B cell (primary cell): ENCODE data around the gene SLC22A2. TPM values are rescaled to one million over a fixed set of nuclear protein-coding genes. Genes with fewer than 3 reads are reported as not detected.

Source experiments
- ATAC-seq: fragments of 200-7000 bp; cut with Tn5 transposase; one replicate; pipeline ENCODE4 v1.10.0; 2021; ENCODE audit warnings: low read depth, mild to moderate bottlenecking, moderate number of reproducible peaks, moderate library complexity
- CTCF ChIA-PET: fragments of 350-600 bp; sonication (Branson Sonifier 250); formaldehyde crosslinking; loops from one replicate; lab custom pipeline; 2021; ENCODE audit warnings: antibody characterized with exemption, inconsistent platforms; lab: Charles Lee
- POLR2A ChIA-PET: fragments of 350-600 bp; sonication (Branson Sonifier 250); formaldehyde crosslinking; loops from one replicate; lab custom pipeline; 2021; ENCODE audit warnings: antibody characterized with exemption; lab: Charles Lee
- DNase-seq: peaks from one replicate; pipeline ENCODE4 v3.0.0; 2013
- H2AFZ ChIP-seq: 2 replicates; pipeline ENCODE4 v1.6.1; 2012; ENCODE audit warnings: mild to moderate bottlenecking, low read depth, low read length; ENCODE audit not compliant: insufficient read depth, poor library complexity, severe bottlenecking
- H3K27ac ChIP-seq, 2 donors: 1 replicate in 1 of 2; 2 replicates in 1 of 2; pipeline ENCODE4 v1.5.1; 2012 to 2013; ENCODE audit warnings: low read length in 2 of 2, mild to moderate bottlenecking in 2 of 2, moderate library complexity in 1 of 2
- H3K27me3 ChIP-seq, 4 experiments: fragments of 200-600 bp in 1 of 4; sonication (generic) in 1 of 4; replicated peaks in 1 of 4; 1 replicate in 2 of 4; 2 replicates in 2 of 4; pipeline versions ENCODE4 v1.6.1 to v1.7.0; 2013 to 2016; ENCODE audit warnings: low read length in 3 of 4, mild to moderate bottlenecking in 2 of 4, mixed read lengths in 1 of 4, moderate library complexity in 1 of 4; ENCODE audit not compliant: insufficient read depth in 4 of 4, control insufficient read depth in 3 of 4; ENCODE audit errors: control extremely low read depth in 1 of 4
- H3K36me3 ChIP-seq, 2 experiments: replicated peaks in 1 of 2; 1 replicate in 1 of 2; 2 replicates in 1 of 2; pipeline versions ENCODE4 v1.6.1 to v1.7.1; 2013; ENCODE audit warnings: low read length in 1 of 2; ENCODE audit not compliant: insufficient read depth in 2 of 2, control insufficient read depth in 1 of 2; ENCODE audit errors: control extremely low read depth in 1 of 2, extremely low read depth in 1 of 2
- H3K4me1 ChIP-seq, 2 donors: fragments of 200-600 bp in 1 of 2; sonication (generic) in 1 of 2; 1 replicate in 1 of 2; 2 replicates in 1 of 2; pipeline versions ENCODE4 v1.5.1 to v1.6.1; 2013 to 2017; ENCODE audit warnings: low read length in 2 of 2; ENCODE audit not compliant: control insufficient read depth in 2 of 2, insufficient read depth in 2 of 2
- H3K4me2 ChIP-seq: replicated peaks from 2 replicates; pipeline ENCODE3; 2012; ENCODE audit warnings: mild to moderate bottlenecking, low read depth, low read length; ENCODE audit not compliant: poor library complexity, severe bottlenecking
- H3K4me3 ChIP-seq, 5 experiments: fragments of 200-600 bp in 1 of 5; sonication (generic) in 1 of 5; 1 replicate in 3 of 5; 2 replicates in 2 of 5; pipeline versions ENCODE4 v1.5.1 to v1.7.0; 2011 to 2016; ENCODE audit warnings: low read length in 4 of 5, mild to moderate bottlenecking in 4 of 5, low read depth in 2 of 5, control low read depth in 1 of 5, moderate library complexity in 1 of 5; ENCODE audit not compliant: insufficient read depth in 1 of 5; ENCODE audit errors: control extremely low read depth in 1 of 5, extremely low read depth in 1 of 5
- H3K79me2 ChIP-seq: fragments of 200-600 bp; sonication (generic); one replicate; pipeline ENCODE4 v1.6.0; 2016; ENCODE audit warnings: low read length; ENCODE audit not compliant: control insufficient read depth, insufficient read depth
- H3K9ac ChIP-seq: fragments of 200-600 bp; sonication (generic); 2 replicates; pipeline ENCODE4 v1.6.1; 2017; ENCODE audit warnings: mild to moderate bottlenecking, low read length, moderate library complexity
- H3K9me3 ChIP-seq, 3 donors: one replicate each; pipeline versions ENCODE4 v1.6.1 to v1.7.1; 2013; ENCODE audit warnings: low read length in 2 of 3; ENCODE audit not compliant: control insufficient read depth in 2 of 3, insufficient read depth in 1 of 3; ENCODE audit errors: control extremely low read depth in 1 of 3
- H4K20me1 ChIP-seq: 2 replicates; pipeline ENCODE4 v1.6.0; 2012; ENCODE audit warnings: mild to moderate bottlenecking, low read length; ENCODE audit not compliant: insufficient read depth, control insufficient read depth, poor library complexity, severe bottlenecking
- H3K27ac Mint-ChIP-seq: one replicate; pipeline ENCODE4 v1.8.0; 2021; ENCODE audit warnings: mixed read lengths
- H3K27me3 Mint-ChIP-seq: one replicate; pipeline ENCODE4 v1.8.0; 2021; ENCODE audit warnings: mixed read lengths
- H3K4me1 Mint-ChIP-seq: one replicate; pipeline ENCODE4 v1.8.0; 2021; ENCODE audit warnings: mixed read lengths
- H3K4me3 Mint-ChIP-seq: one replicate; pipeline ENCODE4 v1.8.0; 2021; ENCODE audit warnings: mixed read lengths
- H3K9me3 Mint-ChIP-seq: one replicate; pipeline ENCODE4 v1.8.0; 2022; ENCODE audit warnings: mixed read lengths; ENCODE audit not compliant: insufficient read depth
- EZH2 ChIP-seq: IDR thresholded peaks from 2 replicates; pipeline ENCODE4 v1.6.1; 2012; ENCODE audit warnings: borderline replicate concordance, low read depth, mild to moderate bottlenecking, moderate library complexity, low read length; ENCODE audit not compliant: insufficient read depth, poor library complexity, severe bottlenecking
- WGBS: methylation state at CpG from one replicate; pipeline ENCODE4 v1.1.5; 2013; ENCODE audit warnings: missing lambda C conversion rate; ENCODE audit not compliant: insufficient coverage; 5-methylcytosine and 5-hydroxymethylcytosine counted together
- intact Hi-C: fragments of 100-400 bp; cut with micrococcal nuclease; formaldehyde crosslinking; loops from one replicate; pipeline ENCODE4 v1.10.0; 2022
- polyA plus RNA-seq: library from polyadenylated mRNA; depleted of rRNA; stranded (reverse); fragments of >200 nt; gene quantifications from 2 replicates; pipeline ENCODE4 v1.2.3, GENCODE V29; 2012
- total RNA-seq, 2 donors: library from RNA; stranded (reverse); fragments of 120-200 nt in 1 of 2; gene quantifications; 1 replicate in 1 of 2; 2 replicates in 1 of 2; pipeline versions ENCODE4 v1.2.3 to v1.2.4, GENCODE V29; 2013 to 2022
- TF ChIP-seq, protein P1 (sequence below): fragments of 200-600 bp; IDR thresholded peaks from one replicate; pipeline ENCODE4 v1.8.0; 2022; ENCODE audit warnings: antibody characterized with exemption, mild to moderate bottlenecking

SLC22A2 gene
- total and polyA plus RNA-seq, 2 donors (not counting 1 experiment from before 2014, with no cell fraction given), result not detected

DNA sequence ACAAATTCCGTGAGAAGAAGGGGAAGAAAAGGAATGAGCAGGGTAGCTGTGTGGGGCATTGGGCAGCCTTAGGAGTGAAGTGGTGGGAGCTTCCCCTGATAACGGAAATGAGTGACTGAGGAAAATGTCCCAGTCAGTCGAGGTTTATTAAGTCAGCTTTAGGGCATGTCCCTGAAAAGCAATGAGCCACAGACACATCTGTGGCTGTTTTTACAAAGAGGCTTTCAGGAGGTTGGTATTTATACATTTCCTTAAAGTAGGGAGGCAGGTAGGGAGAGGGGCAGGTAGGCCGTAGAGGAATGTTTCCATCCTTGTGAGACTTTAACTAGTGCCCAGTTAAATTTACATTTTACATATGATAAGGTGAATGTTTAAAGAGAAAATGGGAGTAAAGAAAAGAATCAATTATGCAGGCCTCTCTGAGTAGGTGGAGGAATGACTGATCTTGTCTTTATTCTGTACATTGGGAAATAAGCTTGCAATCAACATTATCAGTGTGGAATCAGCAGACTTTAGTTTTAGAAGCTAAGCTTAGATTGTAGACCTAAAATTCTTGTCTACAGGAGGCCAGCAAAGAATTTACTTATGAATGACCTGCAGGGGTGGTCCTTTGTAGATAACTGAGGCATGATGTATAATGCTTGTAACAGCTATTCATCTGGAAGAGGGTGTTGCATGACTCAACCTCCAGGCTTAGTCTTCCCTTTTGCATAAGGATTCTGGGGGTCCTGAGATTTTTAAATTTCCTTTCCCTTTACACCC, 18.5 kb downstream of the SLC22A2 start:
- POLR2A ChIA-PET, result no interaction called here
- Mint-ChIP-seq H3K9me3 (peaks cover 2% of the 10 kb centered on the region), H3K27ac (no peak overlapping the region), H3K27me3 (peaks cover 6% of the 10 kb centered on the region), H3K4me3 (no peak overlapping the region), H3K4me1 (no peaks in the 10 kb centered on the region)
- 91% methylated on average over 2 of the region's 4 CpGs for WGBS
- H3K4me2 ChIP-seq, result no peak overlapping the region
- intact Hi-C loops, result no loop called here
- no peaks in the 10 kb centered on the region for H3K79me2 ChIP-seq
- H3K4me1 ChIP-seq, result no peaks in the 10 kb centered on the region
- H3K9ac ChIP-seq, result no peak overlapping the region
- no peak overlapping the region for H3K4me3 ChIP-seq
- no peaks in the 10 kb centered on the region for H3K36me3 ChIP-seq
- no peaks in the 10 kb centered on the region for H3K27me3 ChIP-seq
- no peak overlapping the region for H3K27ac ChIP-seq
- no peak overlapping the region for H2AFZ ChIP-seq
- H3K9me3 ChIP-seq, result peaks cover 0 to 10% (median 3%) of the 10 kb centered on the region in 3 donors
- TF ChIP-seq EZH2, result no peak
- TF ChIP-seq, protein P1, sequence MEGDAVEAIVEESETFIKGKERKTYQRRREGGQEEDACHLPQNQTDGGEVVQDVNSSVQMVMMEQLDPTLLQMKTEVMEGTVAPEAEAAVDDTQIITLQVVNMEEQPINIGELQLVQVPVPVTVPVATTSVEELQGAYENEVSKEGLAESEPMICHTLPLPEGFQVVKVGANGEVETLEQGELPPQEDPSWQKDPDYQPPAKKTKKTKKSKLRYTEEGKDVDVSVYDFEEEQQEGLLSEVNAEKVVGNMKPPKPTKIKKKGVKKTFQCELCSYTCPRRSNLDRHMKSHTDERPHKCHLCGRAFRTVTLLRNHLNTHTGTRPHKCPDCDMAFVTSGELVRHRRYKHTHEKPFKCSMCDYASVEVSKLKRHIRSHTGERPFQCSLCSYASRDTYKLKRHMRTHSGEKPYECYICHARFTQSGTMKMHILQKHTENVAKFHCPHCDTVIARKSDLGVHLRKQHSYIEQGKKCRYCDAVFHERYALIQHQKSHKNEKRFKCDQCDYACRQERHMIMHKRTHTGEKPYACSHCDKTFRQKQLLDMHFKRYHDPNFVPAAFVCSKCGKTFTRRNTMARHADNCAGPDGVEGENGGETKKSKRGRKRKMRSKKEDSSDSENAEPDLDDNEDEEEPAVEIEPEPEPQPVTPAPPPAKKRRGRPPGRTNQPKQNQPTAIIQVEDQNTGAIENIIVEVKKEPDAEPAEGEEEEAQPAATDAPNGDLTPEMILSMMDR, result no peak
- CTCF ChIA-PET, result no interaction called here
- no peak for ATAC-seq
- DNase-seq, result no peak
- H4K20me1 ChIP-seq, result no peaks in the 10 kb centered on the region
